Parathyroid adenoma (tissue), 2 donors: Measurements from ENCODE around the gene ASB13.

Source experiments
- H2AFZ ChIP-seq: fragments of 300-600 bp; sonication (generic); one replicate; pipeline ENCODE4 v1.7.0; 2017; ENCODE audit warnings: antibody characterized with exemption, mild to moderate bottlenecking
- H3K27ac ChIP-seq: fragments of 300-600 bp; sonication (generic); one replicate; pipeline ENCODE4 v1.7.0; 2017
- H3K27me3 ChIP-seq: fragments of 300-600 bp; sonication (generic); one replicate; pipeline ENCODE4 v1.7.0; 2017; ENCODE audit warnings: low read length; ENCODE audit not compliant: control insufficient read depth, insufficient read depth
- H3K36me3 ChIP-seq: fragments of 300-600 bp; sonication (generic); one replicate; pipeline ENCODE4 v1.7.0; 2017; ENCODE audit warnings: low read length; ENCODE audit not compliant: control insufficient read depth, insufficient read depth
- H3K4me1 ChIP-seq: fragments of 300-600 bp; sonication (generic); one replicate; pipeline ENCODE4 v1.7.0; 2017; ENCODE audit warnings: control low read depth
- H3K4me2 ChIP-seq: fragments of 300-600 bp; sonication (generic); one replicate; pipeline ENCODE4 v1.7.0; 2017; ENCODE audit warnings: low read length
- H3K4me3 ChIP-seq: fragments of 300-600 bp; sonication (generic); one replicate; pipeline ENCODE4 v1.7.0; 2017; ENCODE audit warnings: low read depth, low read length
- H3K79me2 ChIP-seq: fragments of 300-600 bp; sonication (generic); one replicate; pipeline ENCODE4 v1.7.0; 2017; ENCODE audit warnings: control low read depth
- H3K9ac ChIP-seq: fragments of 300-600 bp; sonication (generic); one replicate; pipeline ENCODE4 v1.7.0; 2017; ENCODE audit warnings: mild to moderate bottlenecking
- H3K9me3 ChIP-seq: fragments of 300-600 bp; sonication (generic); one replicate; pipeline ENCODE4 v1.7.0; 2017; ENCODE audit warnings: low read length; ENCODE audit not compliant: control insufficient read depth
- CTCF ChIP-seq: fragments of 300-600 bp; sonication (generic); IDR thresholded peaks from one replicate; pipeline ENCODE4 v1.7.0; 2017; ENCODE audit warnings: antibody characterized with exemption, mild to moderate bottlenecking
- donor health status: primary hyperparathyroidism.

ASB13 gene

GRCh38 chr10:5688587-5688986, 22.2 kb upstream of the ASB13 start:
- peaks cover 49% of the 10 kb centered on the region for H3K79me2 ChIP-seq
- no peaks in the 10 kb centered on the region for H3K27me3 ChIP-seq
- no peaks in the 10 kb centered on the region for H3K9me3 ChIP-seq
- H3K27ac ChIP-seq: no peak overlapping the region
- no peaks in the 10 kb centered on the region for H3K36me3 ChIP-seq
- no peak overlapping the region for H3K4me2 ChIP-seq
- peaks cover 16% of the 10 kb centered on the region for H3K4me1 ChIP-seq
- H3K4me3 ChIP-seq: no peak overlapping the region
- H2AFZ ChIP-seq: no peak overlapping the region
- no peak for TF ChIP-seq CTCF
- no peak overlapping the region for H3K9ac ChIP-seq

- Histone ChIP-seq H3K4me2 (peak overlapping the region; percentile 69), H3K4me3 (peak overlapping the region; percentile 83), H2AFZ (peak overlapping the region; percentile 84), H3K9me3 (no peaks in the 10 kb centered on the region), H3K27ac (peak overlapping the region; percentile 68), H3K36me3 (no peaks in the 10 kb centered on the region), H3K4me1 (peaks cover 4% of the 10 kb centered on the region), H3K9ac (no peak overlapping the region), H3K27me3 (no peaks in the 10 kb centered on the region), H3K79me2 (peaks cover 30% of the 10 kb centered on the region)
- no peak for TF ChIP-seq CTCF
Observed at GRCh38 chr10:5685764-5686240, 19.4 kb upstream of the ASB13 start.

GRCh38 chr10:5684971-5685763, 18.8 kb upstream of the ASB13 start:
- TF ChIP-seq CTCF: peak; percentile 48
- peaks cover 24% of the 10 kb centered on the region for H3K79me2 ChIP-seq
- H3K4me1 ChIP-seq: peaks cover 4% of the 10 kb centered on the region
- H3K27ac ChIP-seq: peak overlapping the region; percentile 68
- H3K36me3 ChIP-seq: no peaks in the 10 kb centered on the region
- H3K9ac ChIP-seq: peak overlapping the region; percentile 14
- H2AFZ ChIP-seq: peak overlapping the region; percentile 84
- no peaks in the 10 kb centered on the region for H3K9me3 ChIP-seq
- H3K27me3 ChIP-seq: no peaks in the 10 kb centered on the region
- H3K4me2 ChIP-seq: peak overlapping the region; percentile 69
- H3K4me3 ChIP-seq: peak overlapping the region; percentile 83

GRCh38 chr10:5684318-5684970, 18.0 kb upstream of the ASB13 start, which contains the start of gene TASOR2:
Gene TASOR2, plus strand, starts transcription at chr10:5684838. Its CDS starts 35,805 bp downstream, at chr10:5720643.
- no peaks in the 10 kb centered on the region for H3K9me3 ChIP-seq
- peak within 1 kb of the TSS; percentile 83 for H3K4me3 ChIP-seq
- peaks cover 24% of the 10 kb centered on the region for H3K79me2 ChIP-seq
- H3K4me1 ChIP-seq: peaks cover 4% of the 10 kb centered on the region
- H2AFZ ChIP-seq: peak within 1 kb of the TSS; percentile 84
- peak within 1 kb of the TSS; percentile 68 for H3K27ac ChIP-seq
- H3K36me3 ChIP-seq: no peaks in the 10 kb centered on the region
- H3K9ac ChIP-seq: peak within 1 kb of the TSS; percentile 14
- TF ChIP-seq CTCF: no peak
- no peaks in the 10 kb centered on the region for H3K27me3 ChIP-seq
- peak within 1 kb of the TSS; percentile 69 for H3K4me2 ChIP-seq
